8988T (cell line): ENCODE measurements around the gene PCSK9.
"Not testable (repeated sequence)": the region's sequence is repeated elsewhere in the genome, so short reads cannot be mapped to it uniquely, and the experiment has no call there.

Experiments used
- DNase-seq: peaks from one replicate; pipeline ENCODE4 v3.0.0; 2011

Gene PCSK9

DNA sequence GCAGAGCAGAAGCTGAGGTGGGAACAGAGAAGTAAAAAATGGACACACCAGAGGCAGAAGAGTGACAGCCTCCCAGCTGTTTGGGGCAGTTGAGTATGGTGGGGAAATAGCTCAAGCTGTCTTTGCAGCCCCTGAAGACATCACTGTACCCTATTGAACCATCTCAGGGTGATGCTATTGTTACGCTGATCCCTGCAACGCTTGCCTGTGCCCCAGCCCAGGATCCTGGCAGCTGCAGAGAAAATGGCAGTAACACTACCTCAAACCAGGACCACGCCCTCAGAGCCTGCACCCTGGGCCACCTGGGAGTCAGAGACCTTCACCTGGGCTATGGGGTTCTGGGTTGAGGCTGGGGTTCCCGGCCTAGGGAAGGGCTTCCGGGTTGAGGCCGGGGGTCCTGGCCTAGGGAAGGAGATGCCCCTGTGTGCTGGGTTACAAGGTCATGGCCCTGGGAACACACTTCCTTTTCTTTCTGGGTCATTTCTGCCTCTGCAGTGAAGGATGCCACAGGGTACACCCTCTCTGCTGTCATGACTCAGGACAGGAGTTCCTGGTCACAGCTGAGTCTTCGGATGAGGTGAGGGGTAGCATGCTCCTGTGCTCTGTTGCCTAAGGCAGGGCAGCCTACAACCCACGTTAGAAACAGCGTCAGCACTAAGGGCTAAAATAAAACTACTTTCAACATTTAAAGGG, 29.0 kb upstream of the PCSK9 start:
- no peak for DNase-seq

DNA sequence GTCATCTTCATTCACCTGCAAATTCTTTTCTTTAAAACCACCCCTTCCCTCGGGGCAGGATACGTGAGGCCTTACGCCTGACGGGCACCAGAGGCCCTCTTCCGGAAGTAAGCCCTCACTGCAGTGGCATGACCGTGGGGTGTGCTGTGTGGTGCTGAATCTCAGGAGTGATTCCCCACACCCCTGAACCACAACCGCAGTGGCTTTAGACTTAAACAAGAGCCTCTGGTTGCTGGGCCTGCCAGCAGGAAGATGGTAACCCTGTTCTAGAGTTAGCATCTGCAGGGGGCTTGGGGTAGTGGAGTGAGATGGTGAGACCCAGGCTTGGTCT, 28.5 kb upstream of the PCSK9 start:
- no peak for DNase-seq

DNA sequence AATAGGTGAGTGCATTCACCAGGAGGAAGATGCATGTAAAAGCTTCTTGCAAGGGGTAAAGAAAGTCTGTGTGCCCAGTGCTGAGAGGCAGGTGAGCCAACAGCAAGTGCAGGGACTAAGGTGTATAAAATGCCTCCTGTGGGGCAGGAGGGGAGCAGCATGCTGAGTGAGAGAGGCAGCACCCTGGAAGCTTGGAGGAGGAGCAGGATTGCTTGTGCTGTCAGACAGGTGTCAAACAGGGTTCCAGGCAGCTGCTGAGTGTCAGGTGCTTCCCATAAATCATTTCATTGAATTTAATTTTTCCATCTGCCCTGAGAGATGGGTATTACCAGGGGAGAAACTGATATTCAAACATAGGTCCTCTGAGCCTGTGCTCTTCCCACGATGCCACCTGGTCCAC, 26.7 kb upstream of the PCSK9 start:
- DNase-seq = no peak

DNA sequence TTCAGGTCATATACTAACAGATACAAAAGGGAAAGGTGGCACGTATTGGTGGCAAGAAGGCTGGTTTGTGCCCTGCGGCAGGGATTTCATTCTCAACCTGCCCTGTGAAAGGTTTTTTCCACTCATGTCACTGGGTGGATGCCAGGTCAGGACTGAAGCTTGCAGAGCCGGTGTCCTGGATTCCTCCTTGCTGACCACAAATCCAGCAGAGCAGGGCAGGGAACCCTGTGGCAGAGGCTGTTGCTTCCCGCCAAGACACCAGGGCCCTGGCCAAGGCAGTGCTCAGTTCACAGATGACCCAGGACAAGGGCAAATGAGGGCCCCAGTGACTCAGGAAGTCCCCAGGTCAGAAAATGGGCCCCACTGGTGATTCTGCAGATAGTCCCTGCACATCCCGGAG, 24.2 kb upstream of the PCSK9 start:
- no peak for DNase-seq

DNA sequence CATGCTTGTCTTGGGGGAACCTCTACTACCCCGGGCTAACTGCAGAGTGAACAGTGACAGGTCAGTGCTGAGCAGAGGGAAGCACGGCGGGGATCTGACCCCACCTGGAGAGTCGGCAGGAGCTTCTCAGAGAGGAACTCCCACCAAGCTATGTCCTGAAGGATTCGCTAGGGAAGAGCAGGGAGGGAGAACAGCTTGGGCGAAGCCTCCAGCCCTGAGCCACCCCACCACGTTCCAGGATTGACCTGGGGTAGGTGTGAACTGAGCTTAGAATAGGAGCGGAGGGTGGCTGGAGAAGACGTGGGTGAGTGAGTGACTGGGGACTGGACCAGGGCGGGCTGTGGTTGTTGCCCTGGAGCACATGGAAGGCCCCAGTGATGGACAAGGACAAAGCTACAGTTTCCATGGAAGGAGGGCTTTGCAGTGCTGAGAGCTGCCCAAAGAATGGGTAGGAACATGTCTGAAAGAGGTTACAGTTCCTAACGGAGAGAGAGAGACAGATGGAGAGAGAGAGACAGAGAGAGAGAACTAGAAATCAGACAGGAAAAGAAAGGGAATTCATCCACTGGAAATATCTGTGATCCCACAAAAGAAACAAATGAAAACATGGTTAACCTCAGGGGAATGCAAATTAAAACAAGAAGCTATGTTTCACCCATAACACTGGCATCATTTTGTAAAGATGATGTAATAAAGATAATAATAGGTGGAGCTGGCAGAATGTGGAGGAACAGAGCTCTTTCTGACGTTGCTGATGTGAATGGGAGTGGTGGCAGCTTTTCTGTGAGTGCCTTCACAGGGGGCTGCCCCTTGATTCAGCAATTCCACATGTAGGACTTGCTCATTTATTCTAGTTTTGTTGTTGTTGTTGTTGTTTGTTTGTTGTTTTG, 23.4 kb upstream of the PCSK9 start:
- no peak for DNase-seq

DNA sequence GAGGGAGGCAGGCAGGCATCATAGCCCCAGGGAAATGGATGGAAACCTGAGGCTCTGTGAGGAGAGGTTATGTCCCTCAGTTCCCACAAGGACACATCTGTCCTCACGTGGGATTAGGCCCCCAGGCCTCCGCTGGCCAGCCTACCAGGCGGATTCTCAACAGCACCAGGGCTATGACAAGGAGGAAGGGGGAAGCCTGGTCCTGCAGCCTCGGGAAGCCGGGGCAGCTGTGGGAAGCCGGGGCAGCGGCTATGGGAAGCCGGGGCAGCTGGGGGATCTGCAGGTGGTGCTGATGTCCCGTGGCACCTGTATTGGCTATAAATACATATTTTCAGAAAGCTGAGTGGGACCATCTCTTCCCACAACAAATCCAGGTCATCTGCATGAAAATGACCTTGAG, 21.0 kb upstream of the PCSK9 start:
- no peak for DNase-seq

DNA sequence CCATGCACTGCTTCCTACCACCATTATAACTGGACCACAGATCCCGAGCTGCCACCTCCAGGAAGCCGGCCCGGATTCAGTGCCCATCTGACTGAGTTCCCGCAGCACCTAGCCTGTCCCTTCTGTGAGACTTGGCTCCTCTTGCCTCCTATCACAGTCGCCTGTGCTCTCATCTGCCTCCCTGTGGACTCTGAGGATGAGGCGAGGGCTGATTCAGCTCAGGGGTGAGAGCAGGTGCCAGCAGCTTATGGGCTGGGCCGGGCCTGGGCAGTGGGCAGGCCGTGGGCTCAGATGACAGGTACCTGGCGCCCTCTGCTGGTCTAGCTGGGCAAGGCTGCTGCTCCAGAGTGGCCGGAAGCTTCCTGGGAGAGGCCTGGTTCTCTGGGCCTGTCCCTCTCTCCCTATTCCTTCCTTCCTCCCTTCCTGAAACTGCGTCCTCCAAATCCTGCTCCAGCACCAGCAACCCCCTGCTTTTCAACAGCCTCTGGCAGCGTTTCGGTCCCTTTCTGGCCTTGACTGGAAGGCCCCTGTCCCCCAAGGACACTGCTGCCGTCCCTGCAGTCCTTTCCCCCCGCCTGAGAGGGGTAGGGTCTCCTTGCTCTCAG, 17.3 kb upstream of the PCSK9 start:
- DNase-seq = peak; percentile 80

DNA sequence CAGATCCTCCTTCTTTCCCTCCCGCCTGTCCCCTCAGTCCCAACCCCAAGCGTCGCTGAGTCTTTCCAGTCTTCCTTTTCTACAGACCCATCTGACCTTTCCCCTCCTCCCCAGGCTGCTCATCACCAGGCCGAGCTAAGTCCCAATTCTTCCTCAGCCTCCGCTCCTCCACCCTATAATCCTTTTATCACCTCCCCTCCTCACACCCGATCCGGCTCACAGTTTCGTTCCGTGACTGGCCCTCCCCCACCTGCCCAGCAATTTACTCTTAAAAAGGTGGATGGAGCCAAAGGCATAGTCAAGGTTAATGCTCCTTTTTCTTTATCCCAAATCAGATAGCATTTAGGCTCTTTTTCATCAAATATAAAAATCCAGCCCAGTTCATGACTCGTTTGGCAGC, 15.2 kb upstream of the PCSK9 start:
- not testable (repeated sequence) for DNase-seq

DNA sequence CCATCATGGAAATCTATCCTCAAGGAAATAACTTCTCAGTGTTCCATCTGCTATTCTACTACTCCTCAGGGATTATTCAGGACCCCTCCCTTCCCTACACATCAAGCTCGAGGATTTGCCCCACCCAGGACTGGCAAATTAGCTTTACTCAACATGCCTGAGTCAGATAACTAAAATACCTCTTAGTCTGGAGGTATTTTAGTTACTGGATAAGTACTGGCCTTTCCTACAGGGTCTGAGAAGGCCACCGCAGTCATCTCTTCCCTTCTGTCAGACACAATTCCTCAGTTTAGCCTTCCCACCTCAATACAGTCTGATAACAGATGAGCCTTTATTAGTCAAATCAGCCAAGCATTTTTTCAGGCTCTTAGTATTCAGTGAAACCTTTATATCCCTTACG, 12.7 kb upstream of the PCSK9 start:
- not testable (repeated sequence) for DNase-seq

DNA sequence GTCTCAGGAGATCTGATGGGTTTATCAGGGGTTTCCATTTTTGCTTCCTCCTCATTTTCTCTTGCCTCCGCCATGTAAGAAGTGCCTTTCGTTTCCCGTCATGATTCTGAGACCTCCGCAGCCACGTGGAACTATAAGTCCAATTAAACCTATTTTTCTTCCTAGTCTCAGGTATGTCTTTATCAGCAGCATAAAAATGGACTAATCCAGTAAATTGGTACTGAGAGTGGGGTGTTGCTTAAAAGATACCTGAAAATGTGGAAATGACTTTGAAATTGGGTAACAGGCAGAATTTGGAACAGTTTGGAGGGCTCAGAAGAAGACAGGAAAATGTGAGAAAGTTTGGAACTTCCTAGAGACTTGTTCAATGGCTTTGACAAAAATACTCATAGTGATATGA, 8.2 kb upstream of the PCSK9 start:
- not testable (repeated sequence) for DNase-seq

DNA sequence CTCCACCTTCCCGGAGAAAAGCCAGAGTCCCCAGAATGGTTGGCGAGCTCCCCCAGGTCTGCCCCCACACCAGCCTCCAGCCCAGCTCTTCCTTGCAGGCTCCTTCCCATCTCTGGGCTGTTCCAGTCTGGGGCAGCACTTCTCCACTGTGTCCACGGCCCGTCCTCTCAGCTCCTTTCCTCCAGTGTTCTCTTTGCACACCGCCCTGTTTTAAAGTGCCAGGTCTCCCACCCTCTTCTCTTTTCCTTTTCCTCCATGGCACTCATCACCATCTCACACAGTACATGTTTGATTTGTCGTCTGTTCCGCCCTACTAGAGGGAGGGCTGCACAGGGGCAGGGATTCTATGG, 6.1 kb upstream of the PCSK9 start:
- DNase-seq = no peak

DNA sequence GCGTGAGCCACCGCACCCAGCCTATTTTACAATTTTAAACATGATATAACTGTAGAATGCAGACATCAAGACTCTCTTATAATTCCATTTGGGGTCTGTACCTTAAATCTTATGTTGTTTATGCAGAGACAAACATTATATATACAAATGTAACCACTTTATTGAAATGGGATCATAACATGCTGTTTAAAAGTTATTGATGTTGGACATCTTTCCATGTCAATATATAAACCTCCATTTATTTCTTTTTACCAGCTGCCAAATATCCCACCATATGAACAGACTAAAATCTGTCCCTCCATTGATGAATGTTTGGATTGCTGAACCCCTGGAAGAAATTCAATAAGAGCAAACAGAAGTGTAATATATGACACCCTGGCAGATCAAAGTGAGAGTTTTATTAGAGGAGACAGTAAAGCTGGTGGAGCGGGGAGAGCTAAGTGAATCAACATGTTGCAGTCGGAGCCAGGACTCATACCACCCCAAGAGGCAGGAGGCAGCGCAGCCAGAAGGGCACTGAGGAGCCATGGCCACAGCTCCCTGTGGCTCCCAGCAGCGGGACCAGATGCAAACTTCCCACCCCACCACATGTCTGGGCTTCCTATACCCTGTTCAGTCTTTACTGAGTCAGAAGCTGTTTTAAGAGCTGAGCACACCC, 4.7 kb upstream of the PCSK9 start:
- DNase-seq = no peak

DNA sequence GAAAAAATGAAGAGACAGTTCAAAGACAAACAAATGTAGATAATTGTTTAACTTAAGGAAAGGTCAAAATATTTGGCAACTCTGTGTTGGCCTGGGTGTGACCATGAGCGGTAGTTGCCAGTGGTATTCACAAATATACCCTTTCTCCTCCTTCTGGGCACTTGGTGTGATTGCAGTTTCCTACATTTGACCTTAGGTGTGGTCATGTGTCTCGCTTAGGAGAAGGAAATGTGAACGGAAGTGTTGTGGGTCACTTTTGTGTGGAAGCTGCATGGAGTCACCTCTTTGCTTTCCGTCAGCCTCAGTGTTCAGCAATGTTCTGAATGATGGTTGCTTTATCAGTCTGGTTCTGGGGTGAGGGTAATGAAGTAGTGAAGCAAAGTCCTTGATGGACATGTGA, 3.4 kb upstream of the PCSK9 start:
- DNase-seq = no peak

DNA sequence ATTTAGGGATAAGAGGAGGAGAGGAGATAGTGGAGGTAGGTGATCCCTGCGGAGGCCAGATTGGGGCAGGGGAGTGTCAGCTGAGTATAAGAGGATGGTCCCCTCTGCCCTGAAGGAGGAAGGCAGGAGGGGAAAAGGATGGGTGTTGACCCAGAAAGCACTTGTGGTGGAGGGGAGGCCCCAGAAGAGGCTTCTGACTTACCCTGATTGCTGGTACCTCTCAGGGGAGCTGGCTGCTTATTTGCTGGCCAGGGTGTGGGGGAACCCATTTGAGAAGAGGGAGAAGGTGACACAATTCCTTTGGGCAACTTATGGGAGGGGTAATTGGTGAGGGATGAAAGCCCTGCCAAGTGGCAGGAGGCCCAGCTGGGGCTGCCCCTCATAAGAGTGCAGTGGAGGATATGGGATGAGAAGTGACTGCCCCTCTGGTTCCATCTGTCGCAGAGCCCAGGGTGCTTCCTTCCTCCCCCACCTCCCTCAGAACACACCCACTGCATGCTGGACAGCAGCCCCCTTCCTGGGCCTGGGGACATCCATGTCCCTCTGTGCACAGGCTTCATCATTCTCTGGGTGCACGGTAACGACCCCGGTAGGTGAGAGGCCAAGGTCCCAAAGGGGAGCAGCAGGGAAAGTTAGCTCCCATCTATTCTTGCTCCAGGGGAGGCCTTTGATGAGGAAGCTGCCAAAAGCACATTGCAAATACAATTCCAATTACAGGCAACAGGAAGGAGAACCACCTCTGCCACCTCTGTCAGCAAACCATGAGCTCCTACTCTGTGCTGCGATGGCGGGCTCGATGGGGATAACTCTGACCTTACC, 1.4 kb upstream of the PCSK9 start:
- DNase-seq = no peak

DNA sequence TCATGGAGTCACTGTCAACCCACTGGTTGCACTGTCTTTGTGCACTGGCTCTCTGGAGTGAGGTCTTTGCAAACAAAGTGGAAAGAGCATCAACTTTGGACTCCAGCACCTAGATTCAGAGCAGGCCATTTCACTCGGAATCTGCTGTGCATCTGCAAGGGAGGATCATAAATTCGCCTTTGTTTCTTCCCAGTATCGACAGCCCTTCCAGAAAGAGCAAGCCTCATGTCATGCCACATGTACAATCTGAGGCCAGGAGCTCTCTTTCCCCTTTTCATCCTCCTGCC, 853 bp upstream of the PCSK9 start:
- no peak for DNase-seq

DNA sequence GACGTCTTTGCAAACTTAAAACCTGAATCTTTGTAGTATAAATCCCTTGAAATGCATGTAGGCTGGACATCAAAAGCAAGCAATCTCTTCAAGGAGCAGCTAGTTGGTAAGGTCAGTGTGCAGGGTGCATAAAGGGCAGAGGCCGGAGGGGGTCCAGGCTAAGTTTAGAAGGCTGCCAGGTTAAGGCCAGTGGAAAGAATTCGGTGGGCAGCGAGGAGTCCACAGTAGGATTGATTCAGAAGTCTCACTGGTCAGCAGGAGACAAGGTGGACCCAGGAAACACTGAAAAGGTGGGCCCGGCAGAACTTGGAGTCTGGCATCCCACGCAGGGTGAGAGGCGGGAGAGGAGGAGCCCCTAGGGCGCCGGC, 390 bp upstream of the PCSK9 start:
- DNase-seq = no peak

DNA sequence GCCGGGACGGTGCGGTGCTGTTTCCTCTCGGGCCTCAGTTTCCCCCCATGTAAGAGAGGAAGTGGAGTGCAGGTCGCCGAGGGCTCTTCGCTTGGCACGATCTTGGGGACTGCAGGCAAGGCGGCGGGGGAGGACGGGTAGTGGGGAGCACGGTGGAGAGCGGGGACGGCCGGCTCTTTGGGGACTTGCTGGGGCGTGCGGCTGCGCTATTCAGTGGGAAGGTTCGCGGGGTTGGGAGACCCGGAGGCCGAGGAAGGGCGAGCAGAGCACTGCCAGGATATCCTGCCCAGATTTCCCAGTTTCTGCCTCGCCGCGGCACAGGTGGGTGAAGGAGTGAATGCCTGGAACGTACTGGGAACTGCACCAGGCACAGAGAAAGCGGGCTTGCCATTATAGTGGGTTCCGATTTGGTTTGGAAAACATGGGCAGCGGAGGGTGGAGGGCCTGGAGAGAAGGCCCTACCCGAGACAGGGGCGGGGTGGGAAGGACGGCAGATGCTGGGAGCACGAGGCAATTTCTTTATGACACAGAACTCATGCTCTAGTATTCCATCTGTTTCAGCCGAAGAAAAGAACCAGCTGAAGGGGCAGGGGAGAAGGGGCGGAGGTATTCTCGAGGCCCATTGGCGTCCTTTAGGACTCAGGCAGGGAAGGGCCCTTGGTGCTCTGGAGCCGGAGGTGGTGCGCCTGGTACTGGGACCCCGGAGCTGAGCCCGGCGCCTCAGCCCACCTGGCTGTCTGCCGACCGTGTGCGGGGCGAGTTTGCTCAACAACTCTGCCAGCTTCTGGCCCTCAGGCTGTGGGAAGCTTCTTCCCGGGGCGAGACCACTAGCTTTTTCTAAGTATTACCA, 960 bp downstream of the PCSK9 start:
- DNase-seq = no peak

DNA sequence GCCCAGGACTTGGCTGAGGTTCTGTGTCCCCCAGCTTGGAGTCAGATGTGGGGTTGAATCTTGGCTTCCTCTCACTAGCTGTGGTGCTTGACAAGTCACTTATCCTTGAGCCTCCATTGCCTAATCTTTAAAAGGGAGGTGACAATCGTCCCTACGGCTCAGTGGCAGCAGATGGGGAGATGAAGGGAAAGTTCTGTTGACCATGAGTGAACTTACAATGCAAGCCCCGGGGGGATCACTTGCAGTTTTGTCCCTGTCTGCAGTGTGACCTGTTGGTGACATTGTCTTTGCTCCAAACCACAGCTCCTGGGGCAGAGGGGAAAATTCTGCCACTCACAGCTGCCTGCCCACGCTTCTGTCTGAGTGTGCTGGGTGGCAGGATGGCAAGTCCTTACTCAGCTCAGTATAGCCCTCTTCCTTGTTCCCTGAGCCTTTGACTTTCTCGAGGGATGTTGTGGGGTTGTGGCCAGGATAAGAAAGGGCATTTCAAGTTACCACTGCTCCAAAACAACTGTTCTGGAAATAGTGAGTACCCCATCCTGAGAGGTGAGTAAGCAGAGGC, 1.7 kb downstream of the PCSK9 start:
- no peak for DNase-seq

DNA sequence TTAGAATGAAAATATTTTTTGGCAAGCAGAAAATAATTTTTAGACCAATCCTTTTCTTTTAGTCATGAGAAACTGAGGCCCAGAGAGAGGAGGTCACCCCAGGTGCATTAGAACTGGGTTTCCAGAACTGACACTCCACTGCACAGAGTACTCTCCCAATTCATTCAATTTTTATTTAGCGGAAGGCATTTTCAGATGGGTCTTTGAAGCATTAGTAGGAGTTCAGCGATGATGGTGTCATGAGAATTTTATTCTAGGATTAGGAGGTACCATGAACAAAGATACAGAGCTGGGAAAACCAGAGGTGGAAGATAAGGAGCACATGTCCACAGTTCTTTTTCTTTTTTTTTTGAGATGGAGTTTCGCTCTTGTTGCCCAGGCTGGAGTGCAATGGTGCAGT, 2.3 kb downstream of the PCSK9 start:
- no peak for DNase-seq

DNA sequence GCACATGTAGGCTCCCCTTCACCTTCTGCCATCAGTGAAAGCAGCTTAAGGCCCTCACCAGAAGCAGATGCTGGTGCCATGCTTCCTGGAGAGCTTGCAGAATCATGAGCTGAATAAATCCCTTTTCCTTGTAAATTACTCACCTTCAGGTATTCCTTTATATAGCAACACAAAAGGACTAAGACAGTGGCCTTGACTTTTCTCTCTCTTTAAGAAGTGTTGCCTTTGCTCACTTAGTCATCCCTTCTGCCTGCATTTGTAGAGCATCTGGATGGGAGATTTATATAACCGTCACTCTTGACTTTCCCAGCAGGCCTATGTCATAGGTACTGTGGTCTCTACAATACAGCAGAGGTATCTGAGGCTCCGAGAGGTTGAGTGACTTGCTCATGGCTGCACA, 3.7 kb downstream of the PCSK9 start:
- DNase-seq = no peak

DNA sequence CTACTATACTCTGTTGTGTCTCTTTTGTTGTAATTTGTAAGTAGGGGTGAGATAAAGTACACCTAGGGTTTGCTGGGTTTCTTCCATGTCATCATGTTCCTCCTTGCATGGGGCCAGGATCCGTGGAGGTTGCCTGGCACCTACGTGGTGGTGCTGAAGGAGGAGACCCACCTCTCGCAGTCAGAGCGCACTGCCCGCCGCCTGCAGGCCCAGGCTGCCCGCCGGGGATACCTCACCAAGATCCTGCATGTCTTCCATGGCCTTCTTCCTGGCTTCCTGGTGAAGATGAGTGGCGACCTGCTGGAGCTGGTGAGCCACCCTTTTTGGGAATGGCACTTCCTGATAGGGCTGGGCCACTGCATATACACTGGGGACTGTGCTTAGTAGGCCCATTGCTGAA, 4.4 kb downstream of the PCSK9 start:
- DNase-seq = no peak
